CD4-positive, alpha-beta memory T cell (primary cell): ENCODE data around the gene KLHL25. TPM values are rescaled to one million over a fixed set of nuclear protein-coding genes. Genes with fewer than 3 reads are reported as not detected.

ENCODE experiments used
- CTCF ChIA-PET: fragments of 350-600 bp; sonication (Branson Sonifier 250); formaldehyde crosslinking; loops from one replicate; lab custom pipeline; 2021; ENCODE audit warnings: inconsistent platforms; ENCODE audit not compliant: partially characterized antibody; lab: Charles Lee
- POLR2A ChIA-PET: fragments of 350-600 bp; sonication (Branson Sonifier 250); formaldehyde crosslinking; loops from one replicate; lab custom pipeline; 2021; ENCODE audit not compliant: partially characterized antibody; lab: Charles Lee
- DNase-seq, 5 donors: peaks; one replicate each; pipeline versions ENCODE4 v3.0.0 to v3.0.0-alpha.2; 2020 to 2022; ENCODE audit warnings: mixed read lengths in 1 of 5
- H3K27ac ChIP-seq: one replicate; pipeline ENCODE4 v1.7.0; 2013; ENCODE audit warnings: low read depth, low read length
- H3K27me3 ChIP-seq: 2 replicates; pipeline ENCODE4 v1.7.0; 2013; ENCODE audit warnings: mild to moderate bottlenecking, low read length, moderate library complexity; ENCODE audit not compliant: insufficient read depth
- H3K36me3 ChIP-seq: 2 replicates; pipeline ENCODE4 v1.7.0; 2013; ENCODE audit warnings: mild to moderate bottlenecking, low read length, moderate library complexity; ENCODE audit not compliant: insufficient read depth
- H3K4me1 ChIP-seq: 2 replicates; pipeline ENCODE4 v1.7.0; 2013; ENCODE audit warnings: mild to moderate bottlenecking, low read length, moderate library complexity; ENCODE audit not compliant: insufficient read depth
- H3K4me3 ChIP-seq, 2 donors: one replicate each; pipeline ENCODE4 v1.7.0; 2013; ENCODE audit warnings: low read length in 2 of 2, mild to moderate bottlenecking in 1 of 2
- H3K9me3 ChIP-seq, 2 donors: one replicate each; pipeline ENCODE4 v1.7.0; 2013; ENCODE audit warnings: low read length in 2 of 2, control low read depth in 1 of 2; ENCODE audit not compliant: control insufficient read depth in 1 of 2
- H3K27ac Mint-ChIP-seq, 7 donors: one replicate each; pipeline ENCODE4 v1.8.0; 2020 to 2021; ENCODE audit warnings: mixed read lengths in 7 of 7, mild to moderate bottlenecking in 6 of 7, inconsistent platforms in 3 of 7, moderate library complexity in 3 of 7
- H3K27me3 Mint-ChIP-seq, 2 donors: one replicate each; pipeline ENCODE4 v1.8.0; 2020 to 2021; ENCODE audit warnings: mixed read lengths in 2 of 2
- H3K36me3 Mint-ChIP-seq, 2 donors: one replicate each; pipeline ENCODE4 v1.8.0; 2020 to 2021; ENCODE audit warnings: mixed read lengths in 2 of 2, inconsistent platforms in 1 of 2, mild to moderate bottlenecking in 1 of 2
- H3K4me1 Mint-ChIP-seq, 4 donors: one replicate each; pipeline ENCODE4 v1.8.0; 2020 to 2021; ENCODE audit warnings: mixed read lengths in 4 of 4, mild to moderate bottlenecking in 1 of 4
- H3K4me3 Mint-ChIP-seq, 8 donors: one replicate each; pipeline ENCODE4 v1.8.0; 2020 to 2021; ENCODE audit warnings: mixed read lengths in 8 of 8, mild to moderate bottlenecking in 7 of 8, moderate library complexity in 6 of 8, inconsistent platforms in 3 of 8
- H3K9me3 Mint-ChIP-seq, 8 donors: one replicate each; pipeline ENCODE4 v1.8.0; 2020 to 2021; ENCODE audit warnings: mixed read lengths in 8 of 8, mild to moderate bottlenecking in 5 of 8, inconsistent platforms in 3 of 8, moderate library complexity in 1 of 8
- intact Hi-C: fragments of 100-400 bp; cut with micrococcal nuclease; formaldehyde crosslinking; loops from one replicate; pipeline ENCODE4 v1.15.1; 2023
- polyA plus RNA-seq, 2 donors: library from polyadenylated mRNA; unstranded; fragments of 300-500 nt; fragmentation: Illumina TruSeq; gene quantifications; one replicate each; pipeline ENCODE4 v1.2.3, GENCODE V29; 2021
- total RNA-seq, 2 experiments: library from RNA; stranded (reverse); gene quantifications; one replicate each; pipeline ENCODE4 v1.2.3, GENCODE V29; 2021

Gene KLHL25
- total and polyA plus RNA-seq, 4 experiments from 2014 or later, result 1.6 to 11.4 (median 6.7) TPM

DNA sequence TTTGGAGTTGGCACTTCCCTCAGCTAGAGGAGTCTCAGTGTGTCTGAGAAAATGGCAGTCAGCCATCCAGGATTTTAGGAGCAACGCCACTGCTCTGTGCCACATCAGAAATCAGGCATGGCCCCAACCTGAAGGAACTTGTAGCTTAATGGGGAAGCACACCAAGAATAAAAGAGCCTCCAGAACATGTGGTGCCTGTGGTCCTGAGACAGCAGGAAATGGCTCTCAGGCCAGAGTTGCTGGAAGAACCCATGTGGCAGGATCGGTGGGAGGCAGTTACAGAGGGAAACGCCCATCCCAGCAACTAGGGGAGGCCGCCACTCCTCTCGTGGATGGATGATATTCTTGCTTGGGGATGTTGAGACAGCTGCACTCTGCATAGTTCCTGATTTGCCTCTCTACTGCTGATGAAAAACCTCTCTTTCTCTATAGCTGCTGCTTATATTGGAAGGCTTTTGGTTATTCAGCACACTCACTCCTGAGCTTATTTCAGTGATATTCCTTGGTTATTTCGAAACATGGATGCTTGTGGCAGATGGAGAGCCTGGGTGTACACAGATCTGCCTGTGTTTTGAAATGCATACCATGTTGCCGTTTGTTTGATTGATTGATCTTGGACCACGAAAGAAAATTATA is 52.4 kb downstream of the KLHL25 start:
- H3K9me3 Mint-ChIP-seq, result no peaks in the 10 kb centered on the region
- Histone ChIP-seq H3K4me3 (no peak overlapping the region), H3K27me3 (no peaks in the 10 kb centered on the region), H3K9me3 (no peaks in the 10 kb centered on the region), H3K4me1 (no peaks in the 10 kb centered on the region), H3K27ac (no peak overlapping the region), H3K36me3 (peaks cover 87% of the 10 kb centered on the region)
- no peak for DNase-seq
- peaks cover 66 to 90% of the 10 kb centered on the region in 2 donors for H3K36me3 Mint-ChIP-seq
- ChIA-PET CTCF (interaction anchor here (0.6 to 3.1 kb wide), 5 partner anchors 10 to 138 kb away, joined by 3 to 9 read pairs (median 5); no protein-coding TSS in a partner anchor), POLR2A (interaction anchor here (1.3 to 1.4 kb wide), 2 partner anchors 10 to 44 kb away, joined by 4 read pairs; no protein-coding TSS in a partner anchor)
- H3K4me1 Mint-ChIP-seq, result peaks cover 0 to 7% (median 4%) of the 10 kb centered on the region in 4 donors
- H3K4me3 Mint-ChIP-seq, result no peak overlapping the region
- peak overlapping the region in 4 of 7 donors; percentile 19 to 63 (median 50) for H3K27ac Mint-ChIP-seq
- intact Hi-C loops, result no loop called here
- no peaks in the 10 kb centered on the region for H3K27me3 Mint-ChIP-seq

DNA sequence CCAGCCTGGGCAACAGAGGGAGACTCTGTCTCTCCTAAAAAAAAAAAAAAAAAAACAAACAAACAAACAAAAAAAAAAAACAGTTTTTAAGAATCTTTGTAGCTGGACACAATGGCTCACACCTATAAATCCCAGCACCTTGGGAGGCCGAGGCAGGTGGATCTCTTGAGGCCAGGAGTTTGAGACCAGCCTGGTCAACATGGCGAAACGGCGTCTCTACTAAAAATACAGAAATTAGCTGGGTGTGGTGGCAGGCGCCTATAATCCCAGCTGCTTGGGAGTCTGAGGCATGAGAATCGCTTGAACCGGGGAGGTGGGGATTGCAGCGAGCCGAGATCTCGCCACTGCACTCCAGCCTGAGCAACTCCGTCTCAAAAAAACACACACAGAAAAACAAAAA is 53.1 kb downstream of the KLHL25 start:
- peaks cover 62 to 89% of the 10 kb centered on the region in 2 donors for H3K36me3 Mint-ChIP-seq
- no peaks in the 10 kb centered on the region for H3K9me3 ChIP-seq
- peak overlapping the region in 2 of 7 donors; percentile 46 to 55 for H3K27ac Mint-ChIP-seq
- H3K4me3 ChIP-seq, result no peak overlapping the region
- no peaks in the 10 kb centered on the region for H3K27me3 Mint-ChIP-seq
- no peaks in the 10 kb centered on the region for H3K27me3 ChIP-seq
- CTCF ChIA-PET, result interaction anchor here (0.6 to 3.1 kb wide), 4 partner anchors 10 to 138 kb away, joined by 3 to 9 read pairs (median 6); no protein-coding TSS in a partner anchor
- POLR2A ChIA-PET, result interaction anchor here (0.9 to 1.3 kb wide), 2 partner anchors 44 to 53 kb away, joined by 4 read pairs; partner anchors contain the start of gene KLHL25
- H3K9me3 Mint-ChIP-seq, result no peaks in the 10 kb centered on the region
- DNase-seq, result no peak
- intact Hi-C loops, result no loop called here
- H3K4me1 Mint-ChIP-seq, result peaks cover 0 to 7% (median 3%) of the 10 kb centered on the region in 4 donors
- H3K4me3 Mint-ChIP-seq, result no peak overlapping the region
- peaks cover 87% of the 10 kb centered on the region for H3K36me3 ChIP-seq
- no peaks in the 10 kb centered on the region for H3K4me1 ChIP-seq
- no peak overlapping the region for H3K27ac ChIP-seq

DNA sequence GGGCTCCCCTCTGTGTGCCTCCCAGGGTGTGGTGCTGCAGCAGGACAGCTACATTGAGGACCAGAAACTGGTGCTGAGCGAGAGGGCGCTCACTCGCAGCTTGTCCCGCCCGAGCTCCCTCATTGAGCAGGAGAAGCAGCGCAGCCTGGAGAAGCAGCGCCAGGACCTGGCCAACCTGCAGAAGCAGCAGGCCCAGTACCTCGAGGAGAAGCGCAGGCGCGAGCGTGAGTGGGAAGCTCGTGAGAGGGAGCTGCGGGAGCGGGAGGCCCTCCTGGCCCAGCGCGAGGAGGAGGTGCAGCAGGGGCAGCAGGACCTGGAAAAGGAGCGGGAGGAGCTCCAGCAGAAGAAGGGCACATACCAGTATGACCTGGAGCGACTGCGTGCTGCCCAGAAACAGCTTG is 53.7 kb downstream of the KLHL25 start:
- peaks cover 87% of the 10 kb centered on the region for H3K36me3 ChIP-seq
- DNase-seq, result no peak
- Mint-ChIP-seq H3K9me3 (no peaks in the 10 kb centered on the region), H3K27me3 (no peaks in the 10 kb centered on the region), H3K4me3 (no peak overlapping the region), H3K27ac (no peak overlapping the region), H3K4me1 (peaks cover 0 to 7% (median 3%) of the 10 kb centered on the region in 4 donors), H3K36me3 (peaks cover 61 to 89% of the 10 kb centered on the region in 2 donors)
- ChIA-PET CTCF (interaction anchor here (1.9 to 3.1 kb wide), 2 partner anchors 9 to 11 kb away, joined by 5 to 8 read pairs; no protein-coding TSS in a partner anchor), POLR2A (interaction anchor here (0.9 to 1.3 kb wide), 2 partner anchors 45 to 53 kb away, joined by 4 read pairs; partner anchors contain the start of gene KLHL25)
- intact Hi-C loops, result no loop called here
- no peak overlapping the region for H3K27ac ChIP-seq
- no peaks in the 10 kb centered on the region for H3K27me3 ChIP-seq
- no peaks in the 10 kb centered on the region for H3K4me1 ChIP-seq
- no peaks in the 10 kb centered on the region for H3K9me3 ChIP-seq
- H3K4me3 ChIP-seq, result no peak overlapping the region

DNA sequence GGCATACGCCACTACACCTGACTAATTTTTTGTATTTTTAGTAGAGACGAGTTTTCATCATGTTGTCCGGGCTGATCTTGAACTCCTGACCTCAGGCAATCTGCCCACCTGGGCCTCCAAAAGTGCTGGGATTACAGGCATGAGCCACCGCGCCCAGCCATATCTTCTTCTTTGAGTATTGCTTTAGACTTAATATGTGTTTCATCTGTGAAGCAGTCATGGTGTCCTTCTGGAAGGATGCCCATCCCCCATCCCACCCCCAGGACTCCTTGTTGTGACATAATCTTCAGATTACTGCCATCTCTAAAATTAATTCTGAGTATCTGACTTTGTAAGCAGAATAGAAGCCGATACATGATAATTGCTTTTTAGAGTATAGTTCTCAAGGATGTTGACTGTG is 57.7 kb downstream of the KLHL25 start:
- Mint-ChIP-seq H3K4me3 (no peak overlapping the region), H3K36me3 (peaks cover 61 to 82% of the 10 kb centered on the region in 2 donors), H3K27me3 (no peaks in the 10 kb centered on the region), H3K4me1 (peaks cover 0 to 8% (median 3%) of the 10 kb centered on the region in 4 donors), H3K9me3 (peaks cover 0 to 20% (median 6%) of the 10 kb centered on the region in 8 donors), H3K27ac (peak overlapping the region in 3 of 7 donors; percentile 12 to 56 (median 29))
- ChIA-PET POLR2A (interaction anchor here (1.0 kb wide), 1 partner anchor 13 kb away, joined by 4 read pairs; no protein-coding TSS in a partner anchor), CTCF (interaction anchor here (2.4 kb wide), 1 partner anchor 103 kb away, joined by 13 read pairs; no protein-coding TSS in a partner anchor)
- DNase-seq, result no peak
- Histone ChIP-seq H3K27ac (no peak overlapping the region), H3K4me1 (no peaks in the 10 kb centered on the region), H3K4me3 (no peak overlapping the region), H3K36me3 (peaks cover 77% of the 10 kb centered on the region), H3K9me3 (no peaks in the 10 kb centered on the region), H3K27me3 (no peaks in the 10 kb centered on the region)
- intact Hi-C loops, result no loop called here

DNA sequence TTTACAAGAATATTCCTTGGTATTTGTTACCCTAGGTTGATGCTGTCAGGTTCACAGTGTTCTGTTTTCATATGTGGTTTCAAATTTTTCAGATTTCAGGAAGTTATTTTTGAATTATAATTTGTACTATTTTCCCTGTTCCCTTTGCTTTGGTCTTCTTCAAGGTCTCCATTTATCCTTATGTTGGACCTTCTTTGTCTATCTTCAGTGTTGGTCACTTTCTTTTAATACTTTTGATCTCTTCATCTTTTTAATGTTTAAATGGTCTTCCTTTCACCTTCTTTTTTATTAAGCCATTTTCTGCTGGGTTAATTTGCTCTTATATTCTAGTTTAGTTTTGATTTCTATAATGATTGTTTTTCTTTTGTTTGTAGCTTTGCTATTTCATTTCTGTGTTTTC is 61.3 kb downstream of the KLHL25 start:
- H3K4me1 ChIP-seq, result peaks cover 9% of the 10 kb centered on the region
- H3K4me3 ChIP-seq, result no peak overlapping the region
- Mint-ChIP-seq H3K27me3 (no peaks in the 10 kb centered on the region), H3K4me1 (peaks cover 9 to 16% (median 14%) of the 10 kb centered on the region in 4 donors), H3K27ac (peak overlapping the region in 5 of 7 donors; percentile 16 to 90 (median 76)), H3K4me3 (peak overlapping the region in 1 of 8 donors; percentile 32), H3K9me3 (peaks cover 0 to 20% (median 7%) of the 10 kb centered on the region in 8 donors), H3K36me3 (peaks cover 65 to 84% of the 10 kb centered on the region in 2 donors)
- no peaks in the 10 kb centered on the region for H3K9me3 ChIP-seq
- no peaks in the 10 kb centered on the region for H3K27me3 ChIP-seq
- POLR2A ChIA-PET, result interaction anchor here (0.8 to 0.9 kb wide), 2 partner anchors 10 to 16 kb away, joined by 3 read pairs; no protein-coding TSS in a partner anchor
- CTCF ChIA-PET, result interaction anchor here (0.7 to 2.4 kb wide), 5 partner anchors 76 to 109 kb away, joined by 3 to 9 read pairs (median 4); no protein-coding TSS in a partner anchor
- H3K27ac ChIP-seq, result no peak overlapping the region
- intact Hi-C loops, result no loop called here
- peaks cover 85% of the 10 kb centered on the region for H3K36me3 ChIP-seq
- no peak for DNase-seq

DNA sequence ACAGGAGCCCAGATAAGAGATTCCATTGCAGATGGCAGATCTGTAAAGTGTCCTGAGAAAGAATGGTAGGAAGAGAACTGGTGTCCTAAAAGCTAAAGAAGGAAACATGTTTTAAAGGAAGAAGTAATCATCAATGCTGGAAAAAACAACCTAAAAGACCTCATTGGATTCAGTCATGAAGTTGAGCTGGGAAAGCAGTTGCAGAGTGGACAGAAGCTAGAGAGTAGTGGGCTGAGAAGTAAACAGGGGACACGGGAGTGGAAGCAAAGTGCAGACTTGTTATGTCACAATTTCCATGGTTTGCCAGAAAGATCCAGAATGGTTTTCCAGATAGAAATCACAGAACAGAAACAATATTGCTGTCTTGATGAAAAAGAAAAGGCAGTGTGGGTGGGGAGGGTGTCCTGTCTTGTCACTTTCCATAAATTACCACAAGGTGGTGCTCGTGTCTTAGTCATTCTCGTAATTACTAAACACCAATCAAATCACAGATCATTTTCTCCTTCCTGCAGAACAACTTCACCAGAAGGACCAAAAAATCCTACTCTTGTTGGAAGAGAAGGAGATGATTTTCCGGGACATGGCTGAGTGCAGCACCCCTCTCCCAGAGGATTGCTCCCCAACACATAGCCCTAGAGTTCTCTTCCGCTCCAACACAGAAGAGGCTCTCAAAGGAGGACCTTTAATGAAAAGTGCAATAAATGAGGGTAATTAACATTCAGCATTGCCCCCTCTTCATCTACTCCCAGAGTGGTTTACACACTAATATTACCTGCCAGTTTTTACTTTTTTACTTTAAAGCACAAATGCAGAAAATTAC is 64.5 kb downstream of the KLHL25 start:
- Mint-ChIP-seq H3K4me1 (peaks cover 9 to 16% (median 14%) of the 10 kb centered on the region in 4 donors), H3K36me3 (peaks cover 80 to 83% of the 10 kb centered on the region in 2 donors), H3K9me3 (peaks cover 0 to 20% (median 7%) of the 10 kb centered on the region in 8 donors), H3K4me3 (no peak overlapping the region), H3K27ac (peak overlapping the region; percentile 43 to 92 (median 83)), H3K27me3 (no peaks in the 10 kb centered on the region)
- no peak overlapping the region for H3K4me3 ChIP-seq
- H3K27me3 ChIP-seq, result no peaks in the 10 kb centered on the region
- H3K27ac ChIP-seq, result no peak overlapping the region
- ChIA-PET CTCF (interaction anchor here (0.6 to 9.8 kb wide), 27 partner anchors 10 to 188 kb away, joined by 3 to 152 read pairs (median 3); no protein-coding TSS in a partner anchor), POLR2A (interaction anchor here (0.6 to 1.1 kb wide), 5 partner anchors 39 to 111 kb away, joined by 3 to 4 read pairs (median 3); no protein-coding TSS in a partner anchor)
- H3K36me3 ChIP-seq, result peaks cover 86% of the 10 kb centered on the region
- no peaks in the 10 kb centered on the region for H3K9me3 ChIP-seq
- peak; percentile 61 to 68 (median 64) for DNase-seq
- intact Hi-C loops, result loop anchor here (1.0 to 2.0 kb wide), 4 partner anchors 63 to 243 kb away; no protein-coding TSS in a partner anchor
- peaks cover 9% of the 10 kb centered on the region for H3K4me1 ChIP-seq
